SJCRH30 (cell line): ENCODE results near the gene PARP9. TPM values are rescaled to one million over a fixed set of nuclear protein-coding genes. Genes with fewer than 3 reads are reported as not detected.
A peak's percentile ranks its signal among the peaks of the same experiment; 100 is the strongest.
"Not testable (repeated sequence)": the region's sequence is repeated elsewhere in the genome, so short reads cannot be mapped to it uniquely, and the experiment has no call there.

Source experiments
- DNase-seq, 2 experiments: peaks; one replicate each; pipeline ENCODE4 v3.0.0-alpha.2; 2015 to 2020
- H3K27ac ChIP-seq: fragments of 250-450 bp; sonication (Bioruptor Pico); 2 replicates; pipeline ENCODE4 v1.5.1; 2020; ENCODE audit warnings: mild to moderate bottlenecking, moderate library complexity
- H3K27me3 ChIP-seq: fragments of 250-450 bp; sonication (Bioruptor Pico); 2 replicates; pipeline ENCODE4 v1.5.1; 2020; ENCODE audit warnings: mild to moderate bottlenecking, moderate library complexity
- H3K36me3 ChIP-seq: fragments of 250-450 bp; sonication (Bioruptor Pico); 2 replicates; pipeline ENCODE4 v1.5.1; 2020; ENCODE audit warnings: mild to moderate bottlenecking, moderate library complexity
- H3K4me1 ChIP-seq: fragments of 250-450 bp; sonication (Bioruptor Pico); 2 replicates; pipeline ENCODE4 v1.5.1; 2020; ENCODE audit warnings: mild to moderate bottlenecking, moderate library complexity
- H3K4me3 ChIP-seq: fragments of 250-450 bp; sonication (Bioruptor Pico); 2 replicates; pipeline ENCODE4 v1.5.1; 2020; ENCODE audit warnings: mild to moderate bottlenecking, moderate library complexity
- H3K9me3 ChIP-seq: fragments of 250-450 bp; sonication (Bioruptor Pico); replicated peaks from 2 replicates; pipeline ENCODE4 v1.5.1; 2020; ENCODE audit warnings: mild to moderate bottlenecking, moderate library complexity
- total RNA-seq: library from RNA; depleted of rRNA; stranded (reverse); fragments of >200 nt; shearing (Covaris generic); gene quantifications from 2 replicates; pipeline ENCODE4 v1.2.3, GENCODE V29; 2014

Gene PARP9
- total RNA-seq, 1 experiment from 2014 or later = 14.1 TPM

GRCh38 chr3:122586098-122586497 is 22.0 kb upstream of the PARP9 start:
- Histone ChIP-seq H3K27ac (no peak overlapping the region), H3K27me3 (no peaks in the 10 kb centered on the region), H3K4me3 (no peak overlapping the region), H3K4me1 (no peaks in the 10 kb centered on the region), H3K36me3 (no peaks in the 10 kb centered on the region), H3K9me3 (no peaks in the 10 kb centered on the region)
- no peak for DNase-seq

GRCh38 chr3:122582390-122582789 is 18.3 kb upstream of the PARP9 start:
- no peaks in the 10 kb centered on the region for H3K27me3 ChIP-seq
- no peaks in the 10 kb centered on the region for H3K4me1 ChIP-seq
- H3K4me3 ChIP-seq = no peak overlapping the region
- no peak overlapping the region for H3K27ac ChIP-seq
- DNase-seq = no peak
- no peaks in the 10 kb centered on the region for H3K9me3 ChIP-seq
- H3K36me3 ChIP-seq = no peaks in the 10 kb centered on the region

- Histone ChIP-seq H3K36me3 (no peaks in the 10 kb centered on the region), H3K4me3 (no peak overlapping the region), H3K4me1 (no peaks in the 10 kb centered on the region), H3K9me3 (no peaks in the 10 kb centered on the region), H3K27ac (no peak overlapping the region), H3K27me3 (no peaks in the 10 kb centered on the region)
- no peak for DNase-seq
Observed at GRCh38 chr3:122581622-122582021, 17.5 kb upstream of the PARP9 start.

- no peaks in the 10 kb centered on the region for H3K36me3 ChIP-seq
- no peaks in the 10 kb centered on the region for H3K27me3 ChIP-seq
- no peak overlapping the region for H3K4me3 ChIP-seq
- H3K27ac ChIP-seq = no peak overlapping the region
- H3K4me1 ChIP-seq = no peaks in the 10 kb centered on the region
- no peak for DNase-seq
- no peaks in the 10 kb centered on the region for H3K9me3 ChIP-seq
Observed at GRCh38 chr3:122580470-122580869, 16.4 kb upstream of the PARP9 start.

DNA sequence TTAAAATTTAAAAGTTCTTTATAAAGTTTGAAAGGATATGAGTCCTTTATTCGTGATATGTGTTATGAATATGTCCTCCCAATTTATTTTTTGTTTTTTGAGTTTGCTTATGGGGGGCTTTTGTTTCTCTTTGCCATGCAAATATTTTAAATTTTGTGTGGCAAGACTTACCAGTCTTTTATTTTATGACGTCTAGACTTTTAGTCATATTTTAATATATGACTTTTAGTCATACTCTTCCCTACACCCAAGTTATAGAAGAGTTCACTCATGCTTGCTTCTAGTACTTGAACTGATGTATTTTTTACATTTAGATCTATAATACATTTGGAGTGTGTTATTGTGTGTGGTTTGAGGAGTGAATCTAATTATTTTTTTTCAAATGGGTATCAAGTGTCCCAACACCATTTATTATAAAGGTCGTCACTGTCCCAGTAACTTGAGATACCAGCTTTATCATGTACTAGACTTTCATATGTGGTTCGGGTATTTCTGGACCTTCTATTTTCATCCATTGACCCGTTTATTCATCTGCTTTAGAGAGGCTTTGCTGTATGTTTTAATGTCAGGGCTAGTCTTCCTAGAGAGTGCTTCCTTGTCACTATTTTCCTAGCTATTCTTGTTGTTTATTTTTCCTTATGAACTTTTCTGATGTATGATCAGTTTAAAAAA is 14.1 kb upstream of the PARP9 start:
- Histone ChIP-seq H3K9me3 (no peaks in the 10 kb centered on the region), H3K27me3 (no peaks in the 10 kb centered on the region), H3K36me3 (no peaks in the 10 kb centered on the region), H3K4me1 (no peaks in the 10 kb centered on the region), H3K4me3 (no peak overlapping the region), H3K27ac (no peak overlapping the region)
- DNase-seq = no peak

DNA sequence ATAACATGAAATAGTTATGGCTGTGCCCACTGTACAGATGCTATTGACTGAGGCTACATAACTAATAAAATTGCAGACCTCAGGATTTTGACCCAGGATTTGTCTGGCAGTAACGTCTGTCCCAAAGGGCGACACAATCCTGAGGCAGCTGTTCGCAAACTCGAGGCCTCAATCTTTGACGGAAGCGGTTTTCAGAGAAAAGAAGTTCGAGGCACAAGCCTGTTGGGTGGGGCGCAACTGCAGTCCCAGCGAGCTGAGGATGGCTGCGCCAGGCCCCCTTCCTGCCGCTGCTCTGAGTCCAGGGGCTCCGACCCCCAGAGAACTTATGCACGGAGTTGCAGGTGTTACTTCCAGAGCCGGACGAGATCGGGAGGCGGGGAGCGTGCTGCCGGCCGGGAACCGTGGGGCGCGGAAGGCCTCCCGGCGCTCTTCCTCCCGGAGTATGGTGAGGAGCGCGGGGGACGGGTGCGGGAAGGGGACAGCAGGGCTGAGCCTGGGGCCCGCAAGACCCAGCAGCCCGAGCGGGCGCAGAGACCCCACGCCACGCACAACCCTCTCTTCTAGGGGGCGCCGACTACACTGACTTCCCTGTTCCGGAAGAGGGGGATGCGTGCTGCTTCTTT is 13.4 kb upstream of the PARP9 start, which contains the start of gene PARP15:
Gene PARP15 (plus strand): TSS at position 242 of the 623 bp plus-strand sequence. CDS start 18 bp downstream, at position 260.
- Histone ChIP-seq H3K9me3 (no peaks in the 10 kb centered on the region), H3K36me3 (no peaks in the 10 kb centered on the region), H3K27ac (no peak within 1 kb of the TSS), H3K4me1 (no peaks in the 10 kb centered on the region), H3K4me3 (no peak within 1 kb of the TSS), H3K27me3 (no peaks in the 10 kb centered on the region)
- DNase-seq = no peak

DNA sequence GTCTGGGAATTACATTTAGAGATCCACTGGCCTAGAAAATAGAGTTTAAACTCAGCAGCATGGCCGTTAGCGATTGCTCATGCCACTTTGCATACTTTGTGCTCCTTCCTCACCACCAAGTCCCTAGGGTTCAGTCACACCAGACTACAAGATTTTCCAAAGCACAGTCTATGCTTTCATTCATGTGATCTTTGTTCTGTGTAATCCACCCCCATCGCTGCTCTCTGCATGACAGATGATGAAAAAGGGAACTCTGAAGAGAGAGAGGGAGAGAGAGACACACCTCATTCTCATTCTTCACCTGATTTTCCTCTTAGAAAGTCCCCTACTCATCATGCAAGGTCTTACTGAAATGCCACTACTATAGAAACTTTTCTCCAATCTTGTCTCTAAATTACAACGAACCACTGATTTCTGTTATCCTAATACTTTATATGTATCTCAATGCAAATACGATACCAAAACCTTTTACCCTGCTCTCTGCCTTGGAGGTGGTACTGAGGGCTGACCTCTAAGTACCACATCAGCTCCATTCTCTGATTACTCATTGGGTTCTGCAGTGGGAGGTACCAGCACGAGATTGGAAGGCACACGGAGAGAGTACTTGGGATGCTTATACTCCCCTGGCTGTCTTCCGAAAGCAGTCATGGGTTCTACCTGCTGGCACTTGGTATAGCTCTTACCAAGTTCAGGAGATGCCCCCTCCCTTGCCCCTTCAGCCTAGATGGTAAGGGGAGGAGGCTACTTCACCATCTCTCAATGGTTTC is 12.3 kb upstream of the PARP9 start:
- DNase-seq = no peak
- Histone ChIP-seq H3K4me1 (no peaks in the 10 kb centered on the region), H3K27ac (no peak overlapping the region), H3K36me3 (peaks cover 3% of the 10 kb centered on the region; the same call in 1 of the 2 replicates), H3K4me3 (no peak overlapping the region), H3K9me3 (no peaks in the 10 kb centered on the region), H3K27me3 (no peaks in the 10 kb centered on the region)

GRCh38 chr3:122572940-122573412 is 8.9 kb upstream of the PARP9 start:
- Histone ChIP-seq H3K4me3 (no peak overlapping the region), H3K27ac (no peak overlapping the region), H3K4me1 (no peaks in the 10 kb centered on the region), H3K36me3 (peaks cover 3% of the 10 kb centered on the region; the same call in 1 of the 2 replicates), H3K9me3 (no peaks in the 10 kb centered on the region), H3K27me3 (no peaks in the 10 kb centered on the region)
- peak; percentile 23 to 51 for DNase-seq

DNA sequence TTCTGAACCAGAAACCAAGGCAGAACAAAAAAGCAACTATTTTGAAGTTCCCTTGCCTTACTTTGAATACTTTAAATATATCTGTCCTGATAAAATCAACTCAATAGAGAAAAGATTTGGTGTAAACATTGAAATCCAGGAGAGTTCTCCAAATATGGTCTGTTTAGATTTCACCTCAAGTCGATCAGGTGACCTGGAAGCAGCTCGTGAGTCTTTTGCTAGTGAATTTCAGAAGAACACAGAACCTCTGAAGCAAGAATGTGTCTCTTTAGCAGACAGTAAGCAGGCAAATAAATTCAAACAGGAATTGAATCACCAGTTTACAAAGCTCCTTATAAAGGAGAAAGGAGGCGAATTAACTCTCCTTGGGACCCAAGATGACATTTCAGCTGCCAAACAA is 4.7 kb upstream of the PARP9 start:
- no peaks in the 10 kb centered on the region for H3K9me3 ChIP-seq
- H3K27ac ChIP-seq = no peak overlapping the region
- H3K4me1 ChIP-seq = peaks cover 7% of the 10 kb centered on the region
- DNase-seq = no peak
- peaks cover 7% of the 10 kb centered on the region; the same call in 1 of the 2 replicates for H3K36me3 ChIP-seq
- no peaks in the 10 kb centered on the region for H3K27me3 ChIP-seq
- H3K4me3 ChIP-seq = no peak overlapping the region

- not testable (repeated sequence) for H3K27me3 ChIP-seq, DNase-seq, H3K4me3 ChIP-seq, H3K36me3 ChIP-seq, H3K27ac ChIP-seq, H3K9me3 ChIP-seq
- H3K4me1 ChIP-seq = peaks cover 13% of the 10 kb centered on the region
Observed at GRCh38 chr3:122568131-122568530, 4.0 kb upstream of the PARP9 start.

- H3K27ac ChIP-seq = peak overlapping the region; percentile 98
- H3K36me3 ChIP-seq = 0 out of 2 replicates have a peak, but pooled peaks cover 4% of the 10 kb centered on the region
- peak in 1 of 2 experiments; percentile 45 for DNase-seq
- H3K9me3 ChIP-seq = no peaks in the 10 kb centered on the region
- H3K27me3 ChIP-seq = no peaks in the 10 kb centered on the region
- peak overlapping the region; percentile 85 for H3K4me3 ChIP-seq
- H3K4me1 ChIP-seq = peaks cover 15% of the 10 kb centered on the region
Observed at GRCh38 chr3:122563717-122564025, 429 bp downstream of the PARP9 start.

GRCh38 chr3:122562923-122563716 is 980 bp downstream of the PARP9 start:
- Histone ChIP-seq H3K27me3 (no peaks in the 10 kb centered on the region), H3K27ac (peak overlapping the region; percentile 98; the same call in 1 of the 2 replicates), H3K9me3 (no peaks in the 10 kb centered on the region), H3K4me3 (peak overlapping the region; percentile 85), H3K4me1 (peaks cover 15% of the 10 kb centered on the region), H3K36me3 (0 out of 2 replicates have a peak, but pooled peaks cover 4% of the 10 kb centered on the region)
- no peak for DNase-seq

DNA sequence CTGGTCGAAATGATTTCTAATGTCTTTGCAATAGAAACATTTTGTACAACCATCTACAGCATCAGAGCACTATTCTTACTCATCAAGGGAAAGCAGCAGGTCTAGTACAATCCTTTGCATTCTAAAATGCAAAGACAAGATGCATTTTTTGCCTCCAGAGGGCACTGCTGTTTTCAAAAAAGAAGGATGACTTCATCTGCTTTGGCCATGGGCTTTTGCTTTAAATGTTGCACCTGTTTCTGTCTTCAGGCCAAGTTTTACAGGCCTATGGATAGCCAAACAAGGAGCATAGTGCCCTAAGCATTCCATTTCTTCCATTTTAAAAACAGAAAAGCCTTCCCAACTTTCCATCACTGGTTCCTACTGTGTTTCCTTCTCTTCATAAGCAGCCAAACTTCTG is 3.4 kb downstream of the PARP9 start:
- H3K4me1 ChIP-seq = peaks cover 14% of the 10 kb centered on the region
- H3K27me3 ChIP-seq = no peaks in the 10 kb centered on the region
- H3K27ac ChIP-seq = no peak overlapping the region
- H3K9me3 ChIP-seq = no peaks in the 10 kb centered on the region
- H3K36me3 ChIP-seq = no peaks in the 10 kb centered on the region; the same call in 1 of the 2 replicates
- no peak overlapping the region for H3K4me3 ChIP-seq
- DNase-seq = peak; percentile 61 to 86

- Histone ChIP-seq H3K9me3 (no peaks in the 10 kb centered on the region), H3K4me1 (peaks cover 10% of the 10 kb centered on the region), H3K36me3 (no peaks in the 10 kb centered on the region; the same call in 1 of the 2 replicates), H3K27me3 (no peaks in the 10 kb centered on the region), H3K4me3 (no peak overlapping the region), H3K27ac (no peak overlapping the region)
- DNase-seq = no peak
Observed at GRCh38 chr3:122559906-122560305, 4.2 kb downstream of the PARP9 start.
